GM18520 (cell line): ENCODE data around the gene GSK3B.
"Not testable (repeated sequence)": the region's sequence is repeated elsewhere in the genome, so short reads cannot be mapped to it uniquely, and the experiment has no call there.

Experiments used
- ATAC-seq: cut with Tn5 transposase; IDR thresholded peaks from one replicate; pipeline ENCODE4 v1.9.1; 2021; ENCODE audit not compliant: unreplicated experiment

GSK3B gene

GRCh38 chr3:120057029-120057428 is 37.2 kb downstream of the GSK3B start:
- ATAC-seq: no peak

DNA sequence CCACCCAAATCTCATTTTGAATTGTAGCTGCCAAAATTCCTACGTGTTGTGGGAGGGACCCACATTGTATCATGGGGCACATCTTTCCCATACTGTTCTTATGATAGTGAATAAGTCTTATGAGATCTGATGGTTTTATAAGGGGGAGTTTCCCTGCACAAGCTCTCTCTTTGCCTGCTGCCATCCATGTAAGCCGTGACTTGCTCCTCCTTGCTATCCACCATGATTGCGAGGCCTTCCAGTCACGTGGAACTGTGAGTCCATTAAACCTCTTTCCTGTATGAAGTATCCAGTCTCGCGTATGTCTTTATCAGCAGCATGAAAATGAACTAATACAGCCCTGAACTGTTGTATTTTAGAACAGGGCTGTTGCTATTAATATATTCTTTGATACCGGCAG is 40.6 kb downstream of the GSK3B start:
- not testable (repeated sequence) for ATAC-seq

- no peak for ATAC-seq
Observed at GRCh38 chr3:120052677-120053076, 41.6 kb downstream of the GSK3B start.

DNA sequence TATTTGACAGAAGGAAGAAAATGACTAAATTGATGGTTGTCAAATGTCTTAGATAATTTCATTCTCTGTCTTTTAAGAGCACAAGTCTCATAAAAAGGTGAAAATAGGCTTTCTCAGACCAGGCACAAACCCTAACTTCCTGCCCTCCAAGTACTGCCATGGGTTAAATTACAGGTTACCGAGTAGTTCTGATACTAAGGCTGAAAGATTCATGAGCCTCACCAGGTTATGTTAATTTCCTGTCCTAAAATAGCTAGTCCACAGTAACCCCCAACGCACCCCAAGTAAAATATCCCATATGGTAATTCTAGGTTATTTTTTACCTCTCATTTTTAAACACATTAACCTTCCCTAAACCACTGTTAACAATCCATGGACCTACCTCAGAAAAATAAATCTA is 42.0 kb downstream of the GSK3B start:
- no peak for ATAC-seq

- ATAC-seq: not testable (repeated sequence)
Observed at GRCh38 chr3:120051570-120051969, 42.7 kb downstream of the GSK3B start.

- ATAC-seq: no peak
Observed at GRCh38 chr3:120049881-120050539, 44.2 kb downstream of the GSK3B start.

DNA sequence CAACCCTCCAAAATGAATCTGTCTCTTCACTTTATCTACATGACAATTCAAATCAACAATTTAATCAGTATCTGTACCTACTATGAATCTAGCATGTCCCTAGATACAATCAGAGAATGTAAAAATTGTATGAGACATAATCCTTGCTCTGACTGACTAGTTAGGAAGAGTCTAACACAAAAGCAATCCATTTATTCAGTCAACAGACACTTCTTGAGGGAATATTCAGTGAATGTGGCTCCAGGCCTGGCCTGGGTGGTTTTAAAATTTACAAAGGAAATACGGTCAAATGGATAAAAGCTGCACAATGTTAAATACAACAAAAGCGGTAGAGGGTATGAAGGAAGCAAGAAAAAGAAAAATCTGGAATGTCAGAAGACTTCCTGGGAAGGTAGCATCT is 45.2 kb downstream of the GSK3B start:
- ATAC-seq: no peak

DNA sequence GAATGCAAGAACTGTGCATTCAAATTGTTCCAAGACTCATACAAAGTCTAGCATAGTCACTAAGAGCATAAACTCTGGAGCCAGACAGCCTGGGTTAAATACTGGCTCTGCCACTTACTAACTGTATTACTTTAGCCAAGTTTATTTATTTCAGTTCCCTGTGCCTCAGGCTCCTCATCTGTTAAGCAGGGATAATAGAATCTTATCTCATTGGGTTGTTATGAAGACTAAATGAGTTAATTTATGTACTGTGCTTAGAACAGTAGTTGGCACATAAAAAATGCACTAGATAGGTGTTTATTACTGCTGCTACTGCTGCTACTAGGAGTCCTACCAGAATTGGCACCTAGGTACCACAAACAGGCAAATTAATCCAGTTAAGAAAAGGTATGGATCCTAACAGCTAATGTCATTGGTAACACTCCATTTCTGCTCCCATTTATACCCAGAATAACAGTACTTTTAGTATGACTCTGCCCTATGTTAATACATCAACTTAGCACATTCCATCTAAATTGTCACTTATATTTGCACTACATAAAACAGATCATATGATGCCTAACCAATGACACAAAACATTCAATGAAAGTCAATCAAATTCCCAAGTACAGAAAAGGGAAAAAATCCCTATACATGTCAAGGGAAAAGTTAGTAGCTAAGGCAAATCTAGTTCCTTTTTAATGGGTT is 45.7 kb downstream of the GSK3B start:
- no peak for ATAC-seq

DNA sequence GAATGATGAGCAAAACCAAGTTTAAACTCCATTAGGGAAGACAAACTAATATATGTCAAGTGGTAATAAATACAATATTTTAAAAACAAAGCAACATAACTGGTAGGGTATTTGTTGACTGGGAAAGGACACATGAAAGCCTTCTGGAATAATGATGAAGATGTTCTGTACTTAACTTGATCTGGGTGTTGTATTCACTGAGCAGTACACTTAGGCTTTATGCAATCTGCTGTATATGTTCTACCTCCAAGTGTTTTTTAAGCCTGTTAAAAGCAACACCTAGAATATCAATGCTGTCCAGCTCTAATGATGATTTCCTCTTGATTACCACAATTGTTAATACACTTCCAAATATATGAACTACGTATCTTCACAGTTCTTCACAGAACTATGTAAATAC is 46.6 kb downstream of the GSK3B start:
- no peak for ATAC-seq

- ATAC-seq: no peak
Observed at GRCh38 chr3:120040813-120041377, 53.4 kb downstream of the GSK3B start.

DNA sequence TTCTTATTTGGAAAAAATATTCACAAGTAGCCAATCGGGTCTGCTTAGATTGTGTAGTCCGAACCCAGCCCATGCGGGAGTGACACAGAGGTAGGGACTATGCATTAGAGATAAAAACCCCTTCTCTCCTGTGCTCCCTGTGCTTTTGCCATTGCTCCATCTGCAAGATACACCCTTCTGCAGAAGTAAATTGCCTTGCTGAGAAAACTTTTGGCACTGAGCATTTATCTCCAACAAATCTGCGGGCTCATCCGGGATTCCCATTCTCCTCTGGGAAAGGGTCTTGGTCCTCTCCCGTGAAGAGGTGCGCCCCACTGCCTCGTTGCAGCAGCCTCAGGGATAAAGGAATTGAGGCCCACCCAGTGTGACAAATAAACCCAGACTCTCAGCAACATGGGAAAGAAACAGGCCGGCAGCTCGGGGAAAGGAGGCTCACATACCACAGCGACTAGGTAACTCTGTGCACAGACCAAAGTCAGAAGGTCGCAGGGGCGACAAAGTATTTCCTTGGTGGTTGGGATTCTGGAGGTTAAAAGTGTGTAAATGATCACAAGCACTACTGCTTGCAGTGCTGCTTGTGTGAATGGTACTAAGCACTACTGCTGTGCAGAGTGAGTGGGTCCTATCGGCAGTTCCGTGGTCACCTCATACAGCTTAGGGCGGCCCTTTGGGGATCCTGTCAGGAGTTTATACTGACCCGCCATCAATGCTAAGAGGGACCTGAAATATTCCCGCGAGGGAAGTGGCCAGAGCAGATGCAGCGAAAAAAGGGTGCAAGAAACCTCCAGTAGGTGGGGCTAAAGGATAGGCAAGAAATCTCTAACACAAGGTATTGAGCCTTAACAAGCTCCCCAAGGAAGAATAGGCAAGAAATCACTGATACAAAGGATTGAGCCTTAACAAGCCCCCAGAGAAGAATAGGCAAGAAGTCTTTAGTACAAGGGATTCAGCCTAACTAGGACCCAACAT is 54.3 kb downstream of the GSK3B start:
- ATAC-seq: no peak

DNA sequence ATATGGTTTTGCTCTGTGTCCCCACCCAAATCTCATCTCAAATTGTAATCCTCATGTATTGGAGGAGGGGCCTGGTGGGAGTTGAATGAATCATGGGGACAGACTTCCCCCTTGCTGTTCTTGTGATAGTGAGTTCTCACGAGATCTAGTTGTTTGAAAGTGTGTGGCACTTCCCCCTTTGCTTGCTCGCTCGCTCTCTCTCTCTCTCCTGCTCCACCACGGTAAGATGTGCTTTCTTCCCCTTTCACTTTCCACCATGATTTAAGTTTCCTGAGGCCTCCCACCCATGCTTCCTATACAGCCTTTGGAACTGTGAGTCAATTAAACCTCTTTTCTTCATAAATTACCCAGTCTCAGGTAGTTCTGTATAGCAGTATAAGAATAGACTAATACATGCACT is 60.7 kb downstream of the GSK3B start:
- ATAC-seq: no peak

GRCh38 chr3:120031561-120031960 is 62.7 kb downstream of the GSK3B start:
- no peak for ATAC-seq

- no peak for ATAC-seq
Observed at GRCh38 chr3:120029749-120030148, 64.5 kb downstream of the GSK3B start.

DNA sequence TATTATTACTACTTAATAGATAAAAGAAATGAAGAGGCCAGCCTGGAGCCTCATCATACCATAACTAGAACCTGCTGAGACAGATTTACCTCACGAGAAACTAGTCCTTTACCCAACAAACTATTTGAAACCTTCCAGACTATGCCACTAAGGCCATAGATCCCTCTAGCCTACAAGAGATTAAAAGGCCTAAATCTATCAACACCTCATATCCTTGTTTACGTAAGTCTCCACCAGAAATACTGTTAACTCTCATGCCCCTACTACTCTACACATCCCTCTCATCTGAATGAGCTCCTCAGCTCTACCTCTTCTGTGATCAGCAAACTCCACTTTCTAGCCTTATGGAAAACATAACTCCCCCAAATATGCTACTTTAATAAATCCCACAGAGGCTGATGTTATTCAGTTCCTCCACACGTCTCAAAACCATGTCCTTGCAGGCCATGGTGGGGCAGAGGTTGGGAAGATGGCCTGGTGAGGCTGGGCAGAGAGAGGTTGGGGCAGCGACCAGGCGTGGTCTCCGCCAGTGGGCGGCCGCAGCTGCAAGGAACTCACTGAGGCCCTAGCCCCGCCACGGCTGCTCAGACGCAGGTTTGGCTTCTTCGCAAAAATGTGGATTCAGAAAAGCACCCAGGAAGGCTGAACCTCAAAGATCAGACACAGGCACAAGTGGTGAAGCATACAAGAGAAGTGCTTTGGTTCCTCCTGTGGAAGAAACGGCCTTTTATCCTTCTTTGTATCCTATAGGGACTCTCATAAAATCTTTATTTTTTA is 65.8 kb downstream of the GSK3B start:
- no peak for ATAC-seq

DNA sequence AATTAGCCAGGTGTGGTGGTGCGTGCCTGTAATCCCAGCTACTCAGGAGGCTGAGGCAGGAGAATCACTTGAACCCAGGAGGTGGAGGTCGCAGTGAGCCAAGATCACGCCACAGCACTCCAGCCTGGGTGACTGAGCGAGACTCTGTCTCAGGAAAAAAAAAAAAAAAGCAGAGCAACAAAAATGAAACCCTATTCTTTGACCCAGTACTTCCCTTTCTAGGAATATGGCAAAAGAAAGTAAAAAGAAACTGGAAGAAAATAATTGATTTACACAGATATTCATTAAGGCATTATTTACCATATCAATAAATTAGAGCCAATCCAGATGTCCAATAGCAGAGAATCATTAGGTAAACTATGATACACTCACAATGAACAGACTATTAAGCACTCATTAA is 67.0 kb downstream of the GSK3B start:
- no peak for ATAC-seq

DNA sequence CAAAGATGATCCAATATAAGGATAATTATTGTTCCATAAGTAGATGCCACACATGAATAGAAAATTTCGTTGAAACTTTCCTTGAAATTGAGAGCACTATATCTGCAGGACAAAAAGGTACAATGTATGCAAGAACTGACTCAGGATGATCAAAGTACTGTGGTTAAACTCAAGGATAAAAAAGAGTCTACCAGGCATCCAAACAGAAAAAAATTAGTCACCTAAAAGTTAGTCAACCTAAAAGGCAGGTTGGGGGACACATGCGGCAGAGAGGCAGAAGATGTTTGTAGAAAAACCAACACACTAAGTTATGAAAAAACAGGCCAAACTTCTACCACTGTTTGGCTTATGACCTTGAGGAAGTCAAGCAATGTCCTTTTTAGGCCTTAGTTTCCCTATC is 68.7 kb downstream of the GSK3B start:
- ATAC-seq: no peak

GRCh38 chr3:120024103-120024502 is 70.1 kb downstream of the GSK3B start:
- no peak for ATAC-seq

- ATAC-seq: no peak
Observed at GRCh38 chr3:120022729-120023128, 71.5 kb downstream of the GSK3B start.

GRCh38 chr3:120021523-120021922 is 72.7 kb downstream of the GSK3B start:
- ATAC-seq: no peak

DNA sequence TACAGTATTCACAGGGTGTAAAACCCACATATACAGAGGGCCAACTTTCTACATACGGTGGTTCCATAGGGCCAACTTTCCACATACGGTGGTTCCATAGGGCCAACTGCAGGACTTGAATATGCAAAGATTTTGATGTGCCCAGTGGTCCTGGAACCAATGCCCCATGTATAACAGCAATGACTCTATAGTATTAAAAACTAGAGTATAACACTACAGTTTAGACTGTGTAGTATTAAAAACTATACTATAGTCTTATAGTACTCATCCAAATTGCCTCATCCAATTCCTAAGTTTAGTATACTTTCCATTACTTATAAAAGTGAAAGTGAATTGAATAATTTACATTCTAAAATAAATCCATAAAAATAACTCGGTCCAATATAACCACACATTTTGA is 75.9 kb downstream of the GSK3B start:
- no peak for ATAC-seq
